Left lung (tissue), 10 donors: ENCODE measurements around the gene GINS3. TPM values are rescaled to one million over a fixed set of nuclear protein-coding genes. Genes with fewer than 3 reads are reported as not detected.
"Not testable (repeated sequence)": the region's sequence is repeated elsewhere in the genome, so short reads cannot be mapped to it uniquely, and the experiment has no call there.

Source experiments
- ATAC-seq: fragments of 200-7000 bp; cut with Tn5 transposase; one replicate; pipeline ENCODE4 v1.9.1; 2020; ENCODE audit warnings: moderate library complexity
- DNase-seq, 4 donors: peaks; one replicate each; pipeline ENCODE4 v3.0.0-alpha.2; 2013 to 2020
- H3K27ac ChIP-seq, 2 donors: fragments of 200-600 bp; sonication (generic) in 1 of 2; one replicate each; pipeline versions ENCODE4 v1.5.0 to v1.8.0; 2020 to 2021
- H3K27me3 ChIP-seq, 2 donors: fragments of 200-600 bp; sonication (generic) in 1 of 2; one replicate each; pipeline versions ENCODE4 v1.5.0 to v1.8.0; 2020 to 2021
- H3K36me3 ChIP-seq, 2 donors: fragments of 200-600 bp; sonication (generic) in 1 of 2; one replicate each; pipeline versions ENCODE4 v1.5.0 to v1.8.0; 2020 to 2021
- H3K4me1 ChIP-seq, 2 donors: fragments of 200-600 bp; one replicate each; pipeline ENCODE4 v1.8.0; 2021
- H3K4me3 ChIP-seq, 2 donors: fragments of 200-600 bp; sonication (generic) in 1 of 2; one replicate each; pipeline versions ENCODE4 v1.5.0 to v1.8.0; 2020 to 2021; ENCODE audit warnings: mild to moderate bottlenecking in 1 of 2
- H3K9me3 ChIP-seq, 2 donors: fragments of 200-600 bp; sonication (generic) in 1 of 2; one replicate each; pipeline versions ENCODE4 v1.5.0 to v1.8.0; 2020 to 2021
- CTCF ChIP-seq, 2 donors: fragments of 200-600 bp; sonication (generic) in 1 of 2; IDR thresholded peaks; one replicate each; pipeline versions ENCODE4 v1.5.0 to v1.8.0; 2021; ENCODE audit warnings: antibody characterized with exemption in 2 of 2
- intact Hi-C, 2 donors: fragments of 100-400 bp; cut with DNase I; formaldehyde crosslinking; loops; one replicate each; pipeline versions ENCODE4 v1.11.2 to v1.14.2; 2022
- polyA plus RNA-seq, 6 donors: library from polyadenylated mRNA; unstranded; fragments of 120-200 nt; gene quantifications; one replicate each; pipeline ENCODE4 v1.2.1, GENCODE V29; 2013; ENCODE audit not compliant: insufficient read length in 6 of 6
- total RNA-seq, 2 donors: library from RNA; stranded (reverse); fragmentation: NEBNext Ultra II Directional; extraction: Animal tissue kit (Norgen Biotek cat#: 25700); gene quantifications; one replicate each; pipeline ENCODE4 v1.2.1, GENCODE V29; 2021
- donor health status: DM: no; HTN: yes; CAD: no.
- donor health status: DM: no; HTN: no; CAD: no.

The GINS3 gene
- total and polyA plus RNA-seq, 8 donors: 4.8 to 14.6 (median 10.3) TPM

DNA sequence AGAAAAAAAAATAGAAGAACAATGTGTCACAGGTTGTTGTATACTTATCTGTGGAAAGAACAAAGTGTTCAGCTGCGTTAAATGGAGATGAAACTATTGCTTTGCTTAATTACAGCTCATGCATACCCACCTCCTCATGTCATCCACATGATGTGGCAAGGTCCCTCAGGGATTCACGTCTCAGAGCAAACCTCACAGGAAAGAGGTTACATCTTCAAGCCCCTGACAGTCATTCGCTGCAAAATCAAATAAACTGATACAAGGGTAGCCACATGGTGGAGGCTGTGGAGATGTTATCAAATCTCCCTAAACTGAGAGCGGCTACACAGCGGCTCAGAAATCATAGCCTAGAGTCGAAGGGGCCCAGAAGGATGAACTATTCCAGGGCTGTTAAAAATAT lies 21.1 kb downstream of the GINS3 start:
- Histone ChIP-seq H3K27ac (no peak overlapping the region), H3K27me3 (no peaks in the 10 kb centered on the region), H3K4me3 (no peak overlapping the region), H3K4me1 (no peaks in the 10 kb centered on the region), H3K36me3 (no peaks in the 10 kb centered on the region), H3K9me3 (no peaks in the 10 kb centered on the region)
- no peak for TF ChIP-seq CTCF (IDR thresholded peaks at IDR 0.05)
- ATAC-seq: no peak
- intact Hi-C loops: no loop called here
- no peak for DNase-seq

- DNase-seq (peak in 1 of 4 donors; percentile 85), ATAC-seq (peak; percentile 72)
- H3K27me3 ChIP-seq: peaks cover 0 to 3% of the 10 kb centered on the region in 2 donors
- no peaks in the 10 kb centered on the region for H3K4me1 ChIP-seq
- TF ChIP-seq CTCF (IDR thresholded peaks at IDR 0.05): no peak
- intact Hi-C loops: no loop called here
- no peak overlapping the region for H3K4me3 ChIP-seq
- H3K36me3 ChIP-seq: no peaks in the 10 kb centered on the region
- no peaks in the 10 kb centered on the region for H3K9me3 ChIP-seq
- no peak overlapping the region for H3K27ac ChIP-seq
Observed at GRCh38 chr16:58415003-58415402, 22.7 kb downstream of the GINS3 start.

GRCh38 chr16:58415961-58416360 lies 23.7 kb downstream of the GINS3 start:
- ATAC-seq, H3K4me1 ChIP-seq, H3K27ac ChIP-seq, H3K9me3 ChIP-seq, H3K36me3 ChIP-seq, intact Hi-C loops, H3K4me3 ChIP-seq, H3K27me3 ChIP-seq, DNase-seq: not testable (repeated sequence)

DNA sequence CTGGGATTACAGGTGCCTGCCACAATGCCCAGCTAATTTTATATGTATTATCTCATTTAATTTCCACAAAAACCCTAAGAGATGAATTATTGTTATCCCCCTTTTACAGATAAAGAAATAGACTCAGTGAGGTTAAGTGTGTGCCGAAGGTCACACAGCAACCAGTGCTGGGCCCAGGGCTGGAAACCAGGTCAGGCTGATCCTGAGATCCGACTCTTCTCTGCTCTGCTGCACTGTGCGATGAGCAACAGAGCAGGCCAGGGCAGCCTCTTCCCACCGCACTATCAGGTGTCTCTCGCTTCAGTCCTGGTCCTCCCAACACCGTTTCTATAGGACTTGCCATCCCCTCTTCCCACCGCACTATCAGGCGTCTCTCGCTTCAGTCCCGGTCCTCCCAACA lies 24.8 kb downstream of the GINS3 start:
- DNase-seq (no peak), ATAC-seq (no peak)
- H3K9me3 ChIP-seq: no peaks in the 10 kb centered on the region
- no peaks in the 10 kb centered on the region for H3K36me3 ChIP-seq
- H3K27me3 ChIP-seq: peaks cover 0 to 15% of the 10 kb centered on the region in 2 donors
- intact Hi-C loops: no loop called here
- H3K4me1 ChIP-seq: no peaks in the 10 kb centered on the region
- H3K27ac ChIP-seq: no peak overlapping the region
- no peak overlapping the region for H3K4me3 ChIP-seq
- no peak for TF ChIP-seq CTCF (IDR thresholded peaks at IDR 0.05)

DNA sequence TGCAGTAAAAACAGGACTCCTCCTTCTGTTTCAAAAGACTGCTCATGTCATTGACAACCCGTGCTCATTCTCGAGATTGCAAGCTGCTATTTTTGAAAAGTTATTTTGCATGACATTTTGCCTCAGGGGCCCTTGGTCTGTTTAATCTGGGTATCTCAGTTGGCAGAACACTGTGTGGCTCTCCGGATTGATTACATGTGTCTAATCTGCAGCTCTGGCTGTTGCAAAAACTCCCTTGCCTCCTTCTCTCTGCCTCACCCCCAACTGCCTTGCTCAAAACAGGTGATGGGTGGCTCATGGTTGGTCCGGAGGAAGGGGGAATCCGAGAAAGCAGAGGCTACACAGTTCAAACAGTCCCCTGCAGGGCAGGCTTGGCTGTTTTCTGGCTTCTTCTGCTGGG lies 25.3 kb downstream of the GINS3 start:
- Histone ChIP-seq H3K27ac (no peak overlapping the region), H3K27me3 (peaks cover 0 to 19% of the 10 kb centered on the region in 2 donors), H3K9me3 (no peaks in the 10 kb centered on the region), H3K4me3 (no peak overlapping the region), H3K4me1 (no peaks in the 10 kb centered on the region), H3K36me3 (no peaks in the 10 kb centered on the region)
- ATAC-seq: no peak
- intact Hi-C loops: no loop called here
- DNase-seq: no peak
- no peak for TF ChIP-seq CTCF (IDR thresholded peaks at IDR 0.05)

DNA sequence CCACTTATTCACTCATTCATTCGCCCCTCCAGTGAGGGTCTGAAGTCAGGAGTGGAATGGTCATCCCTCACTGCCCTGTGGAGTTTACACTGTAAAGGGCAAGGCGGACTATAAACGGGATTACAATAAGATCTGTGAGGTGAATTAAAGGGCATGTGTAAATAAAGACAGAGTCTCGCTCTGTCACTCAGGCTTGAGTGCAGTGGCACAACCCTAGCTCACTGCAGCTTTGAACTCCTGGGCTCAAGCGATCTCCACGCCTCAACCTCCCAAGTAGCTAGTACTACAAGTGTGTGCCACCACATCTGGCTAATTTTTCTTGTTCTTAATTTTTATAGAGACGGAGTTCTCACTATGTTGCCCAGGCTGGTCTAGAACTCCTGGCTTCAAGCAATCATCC lies 25.8 kb downstream of the GINS3 start:
- no peak for TF ChIP-seq CTCF (IDR thresholded peaks at IDR 0.05)
- H3K36me3 ChIP-seq: no peaks in the 10 kb centered on the region
- H3K27me3 ChIP-seq: peaks cover 0 to 19% of the 10 kb centered on the region in 2 donors
- H3K9me3 ChIP-seq: no peaks in the 10 kb centered on the region
- intact Hi-C loops: no loop called here
- DNase-seq: no peak
- H3K4me1 ChIP-seq: no peaks in the 10 kb centered on the region
- H3K27ac ChIP-seq: no peak overlapping the region
- ATAC-seq: no peak
- H3K4me3 ChIP-seq: no peak overlapping the region
